ENCODE measurements around the gene CENPB. TPM values are rescaled to one million over a fixed set of nuclear protein-coding genes. Genes with fewer than 3 reads are reported as not detected.
"Not testable (repeated sequence)": the region's sequence is repeated elsewhere in the genome, so short reads cannot be mapped to it uniquely, and the experiment has no call there.

Gene CENPB
- total and polyA plus RNA-seq, 2 of the 4 experiments (the other 2 are of a cell fraction), result 45.7 to 59.1 TPM

- no peaks in the 10 kb centered on the region for H3K9me3 ChIP-seq (ENCODE audit: control insufficient read depth, insufficient read depth, low read length)
- no peaks in the 10 kb centered on the region for H3K4me1 ChIP-seq (ENCODE audit: control insufficient read depth, insufficient read depth, low read length)
- dilution Hi-C loops (cut with HindIII; ENCODE audit: low sequenced_read_pairs, unreplicated experiment) (no loop called here), intact Hi-C loops (cut with micrococcal nuclease) (no loop called here), in situ Hi-C loops (cut with MboI; ENCODE audit: low sequenced_read_pairs) (no loop called here)
- no peak overlapping the region for H3K4me2 ChIP-seq (ENCODE audit: low read depth, low read length)
- no peak overlapping the region for H3K27ac ChIP-seq (ENCODE audit: insufficient read depth, low read length)
- peaks cover 3% of the 10 kb centered on the region for H3K36me3 ChIP-seq (ENCODE audit: control insufficient read depth, insufficient read depth, low read length)
- H4K5ac ChIP-seq (ENCODE audit: low read depth, low read length), result no peak overlapping the region
- no TSS peak for BruUV-seq (replicated peaks)
- no peak for DNase-seq
- H2AK5ac ChIP-seq (ENCODE audit: low read depth, low read length), result no peak overlapping the region
- H2BK5ac ChIP-seq (ENCODE audit: low read depth, low read length, poor library complexity, severe bottlenecking), result no peak overlapping the region
- H2BK20ac ChIP-seq (ENCODE audit: low read depth, low read length), result no peak overlapping the region
- no peak for TF ChIP-seq CEBPB (IDR thresholded peaks at IDR 0.05; ENCODE audit: low read depth, low read length)
- TF ChIP-seq, protein P1, sequence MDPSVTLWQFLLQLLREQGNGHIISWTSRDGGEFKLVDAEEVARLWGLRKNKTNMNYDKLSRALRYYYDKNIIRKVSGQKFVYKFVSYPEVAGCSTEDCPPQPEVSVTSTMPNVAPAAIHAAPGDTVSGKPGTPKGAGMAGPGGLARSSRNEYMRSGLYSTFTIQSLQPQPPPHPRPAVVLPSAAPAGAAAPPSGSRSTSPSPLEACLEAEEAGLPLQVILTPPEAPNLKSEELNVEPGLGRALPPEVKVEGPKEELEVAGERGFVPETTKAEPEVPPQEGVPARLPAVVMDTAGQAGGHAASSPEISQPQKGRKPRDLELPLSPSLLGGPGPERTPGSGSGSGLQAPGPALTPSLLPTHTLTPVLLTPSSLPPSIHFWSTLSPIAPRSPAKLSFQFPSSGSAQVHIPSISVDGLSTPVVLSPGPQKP (IDR thresholded peaks at IDR 0.05; ENCODE audit: borderline replicate concordance, low read depth, low read length), result no peak
- TF ChIP-seq RFX5 (IDR thresholded peaks at IDR 0.05; ENCODE audit: low read depth, low read length), result no peak
- TF ChIP-seq NFE2L2 (IDR thresholded peaks at IDR 0.05; ENCODE audit: low read depth, low read length), result no peak
- H3K23ac ChIP-seq (ENCODE audit: low read depth, low read length), result no peak overlapping the region
- no peaks in the 10 kb centered on the region for H4K20me1 ChIP-seq (ENCODE audit: insufficient read depth, low read length)
- ATAC-seq (ENCODE audit: low read depth), result no peak
- H3K4me3 ChIP-seq (ENCODE audit: insufficient read depth, low read depth, low read length), result no peak overlapping the region
- no peak overlapping the region for H3K4ac ChIP-seq (ENCODE audit: low read depth, low read length)
- H2BK120ac ChIP-seq (ENCODE audit: low read depth, low read length), result no peak overlapping the region
- no peak overlapping the region for H4K91ac ChIP-seq (ENCODE audit: insufficient read depth, low read depth, low read length)
- 0 out of 4 replicates have a peak, but pooled peaks cover 0 to 3% of the 10 kb centered on the region in 2 experiments for H3K79me1 ChIP-seq (ENCODE audit: low read depth in 1 of 2, low read length in 2 of 2)
- H2BK15ac ChIP-seq (ENCODE audit: low read depth, low read length), result no peak overlapping the region
- H3K56ac ChIP-seq (ENCODE audit: extremely low read depth, insufficient read depth, low read length), result no peak overlapping the region
- H2AFZ ChIP-seq (replicated peaks; ENCODE audit: low read length, poor library complexity), result no peak overlapping the region
- CTCF ChIA-PET, result no interaction called here
- no peak overlapping the region for H3K9ac ChIP-seq (ENCODE audit: low read depth, low read length)
- H3K14ac ChIP-seq (replicated peaks; ENCODE audit: low read depth, low read length), result no peak overlapping the region
- H3K9me1 ChIP-seq (ENCODE audit: insufficient read depth, low read length), result no peaks in the 10 kb centered on the region
- WGBS, 2 experiments (ENCODE audit: extremely low coverage in 2 of 2, insufficient read length in 1 of 2), result no CpG with 5 or more reads among the region's 4 CpGs
- H3K27me3 ChIP-seq (ENCODE audit: control insufficient read depth, insufficient read depth, low read length), result no peaks in the 10 kb centered on the region
- no peak overlapping the region for H3K18ac ChIP-seq (ENCODE audit: low read depth, low read length)
- no peak overlapping the region for H4K8ac ChIP-seq (ENCODE audit: low read depth in 2 of 2, low read length in 2 of 2)
- POLR2A ChIA-PET (ENCODE audit: unreplicated experiment), result no interaction called here
- no peak overlapping the region for H2AK9ac ChIP-seq (replicated peaks; ENCODE audit: low read depth, low read length, poor library complexity)
Observed at GRCh38 chr20:3836132-3836531, 49.6 kb upstream of the CENPB start.

DNA sequence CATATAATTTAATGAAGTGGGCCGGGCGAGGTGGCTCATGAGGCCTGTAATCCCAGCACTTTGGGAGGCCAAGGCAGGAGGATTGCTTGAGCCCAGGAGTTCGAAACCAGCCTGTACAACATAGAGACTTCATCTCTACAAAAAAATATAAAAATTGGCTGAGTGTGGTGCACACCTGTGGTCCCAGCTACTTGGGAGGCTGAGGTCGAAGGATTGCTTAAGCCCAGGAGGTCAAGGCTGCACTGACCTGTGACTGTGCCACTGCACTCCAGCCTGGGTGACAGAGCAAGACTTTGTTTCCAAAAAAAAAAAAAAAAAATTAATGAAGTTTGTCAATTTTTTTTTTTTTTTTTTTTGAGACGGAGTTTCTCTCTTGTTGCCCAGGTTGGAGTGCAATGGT, 43.4 kb upstream of the CENPB start:
- intact Hi-C loops (cut with micrococcal nuclease); H3K23ac ChIP-seq (ENCODE audit: low read depth, low read length); H3K27ac ChIP-seq (ENCODE audit: insufficient read depth, low read length); H3K14ac ChIP-seq (replicated peaks; ENCODE audit: low read depth, low read length); H3K79me1 ChIP-seq (ENCODE audit: low read depth in 1 of 2, low read length in 2 of 2); H3K18ac ChIP-seq (ENCODE audit: low read depth, low read length); H4K5ac ChIP-seq (ENCODE audit: low read depth, low read length); dilution Hi-C loops (cut with HindIII; ENCODE audit: low sequenced_read_pairs, unreplicated experiment); H4K20me1 ChIP-seq (ENCODE audit: insufficient read depth, low read length); H2BK15ac ChIP-seq (ENCODE audit: low read depth, low read length); H3K56ac ChIP-seq (ENCODE audit: extremely low read depth, insufficient read depth, low read length); H3K9me1 ChIP-seq (ENCODE audit: insufficient read depth, low read length); H2BK5ac ChIP-seq (ENCODE audit: low read depth, low read length, poor library complexity, severe bottlenecking); H3K4ac ChIP-seq (ENCODE audit: low read depth, low read length); H3K4me1 ChIP-seq (ENCODE audit: control insufficient read depth, insufficient read depth, low read length); H2AK9ac ChIP-seq (replicated peaks; ENCODE audit: low read depth, low read length, poor library complexity); H3K4me3 ChIP-seq (ENCODE audit: insufficient read depth, low read depth, low read length); POLR2A ChIA-PET (ENCODE audit: unreplicated experiment); H2AK5ac ChIP-seq (ENCODE audit: low read depth, low read length); H2AFZ ChIP-seq (replicated peaks; ENCODE audit: low read length, poor library complexity); H2BK20ac ChIP-seq (ENCODE audit: low read depth, low read length); BruUV-seq (replicated peaks); H4K8ac ChIP-seq (ENCODE audit: low read depth in 2 of 2, low read length in 2 of 2); DNase-seq; H2BK120ac ChIP-seq (ENCODE audit: low read depth, low read length); H4K91ac ChIP-seq (ENCODE audit: insufficient read depth, low read depth, low read length); in situ Hi-C loops (cut with MboI; ENCODE audit: low sequenced_read_pairs); H3K27me3 ChIP-seq (ENCODE audit: control insufficient read depth, insufficient read depth, low read length); H3K9ac ChIP-seq (ENCODE audit: low read depth, low read length); H3K4me2 ChIP-seq (ENCODE audit: low read depth, low read length); ATAC-seq (ENCODE audit: low read depth); H3K9me3 ChIP-seq (ENCODE audit: control insufficient read depth, insufficient read depth, low read length): not testable (repeated sequence)
- CTCF ChIA-PET, result interaction anchor here (0.7 kb wide), 1 partner anchor 253 kb away, joined by 3 read pairs; no protein-coding TSS in a partner anchor
- peaks cover 13% of the 10 kb centered on the region for H3K36me3 ChIP-seq (ENCODE audit: control insufficient read depth, insufficient read depth, low read length)
- no CpG with 5 or more reads among the region's 5 CpGs for WGBS, 2 experiments (ENCODE audit: extremely low coverage in 2 of 2, insufficient read length in 1 of 2)

Data from IMR-90 (cell line).